Measurements from ENCODE around the gene DHX35.

DHX35 gene

DNA sequence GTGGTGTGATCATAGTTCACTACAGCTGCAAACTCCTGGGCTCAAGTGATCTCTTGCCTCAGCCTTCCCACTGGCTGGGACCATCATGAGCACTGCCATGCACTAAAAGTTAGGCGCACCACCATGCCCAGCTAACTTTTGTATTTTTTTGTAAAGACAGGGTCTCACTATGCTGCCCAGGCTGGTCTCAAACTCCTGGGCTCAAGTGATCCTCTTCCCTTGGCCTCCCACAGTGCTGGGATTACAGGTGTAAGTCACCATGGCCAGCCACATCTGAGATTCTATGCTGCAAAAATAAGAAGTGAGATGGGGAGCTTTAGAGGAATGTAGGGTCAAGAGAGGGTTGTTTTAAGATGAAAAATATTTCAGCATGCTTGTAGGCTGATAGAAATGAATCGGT is 37.4 kb upstream of the DHX35 start:
- DNase-seq (ENCODE audit: low read depth), result no peak
- TF ChIP-seq, protein P1, sequence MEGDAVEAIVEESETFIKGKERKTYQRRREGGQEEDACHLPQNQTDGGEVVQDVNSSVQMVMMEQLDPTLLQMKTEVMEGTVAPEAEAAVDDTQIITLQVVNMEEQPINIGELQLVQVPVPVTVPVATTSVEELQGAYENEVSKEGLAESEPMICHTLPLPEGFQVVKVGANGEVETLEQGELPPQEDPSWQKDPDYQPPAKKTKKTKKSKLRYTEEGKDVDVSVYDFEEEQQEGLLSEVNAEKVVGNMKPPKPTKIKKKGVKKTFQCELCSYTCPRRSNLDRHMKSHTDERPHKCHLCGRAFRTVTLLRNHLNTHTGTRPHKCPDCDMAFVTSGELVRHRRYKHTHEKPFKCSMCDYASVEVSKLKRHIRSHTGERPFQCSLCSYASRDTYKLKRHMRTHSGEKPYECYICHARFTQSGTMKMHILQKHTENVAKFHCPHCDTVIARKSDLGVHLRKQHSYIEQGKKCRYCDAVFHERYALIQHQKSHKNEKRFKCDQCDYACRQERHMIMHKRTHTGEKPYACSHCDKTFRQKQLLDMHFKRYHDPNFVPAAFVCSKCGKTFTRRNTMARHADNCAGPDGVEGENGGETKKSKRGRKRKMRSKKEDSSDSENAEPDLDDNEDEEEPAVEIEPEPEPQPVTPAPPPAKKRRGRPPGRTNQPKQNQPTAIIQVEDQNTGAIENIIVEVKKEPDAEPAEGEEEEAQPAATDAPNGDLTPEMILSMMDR (conservative IDR thresholded peaks at IDR 0.05; ENCODE audit: low read depth, low read length), result no peak
- no peak overlapping the region for H3K4me3 ChIP-seq (ENCODE audit: low read length)

DNA sequence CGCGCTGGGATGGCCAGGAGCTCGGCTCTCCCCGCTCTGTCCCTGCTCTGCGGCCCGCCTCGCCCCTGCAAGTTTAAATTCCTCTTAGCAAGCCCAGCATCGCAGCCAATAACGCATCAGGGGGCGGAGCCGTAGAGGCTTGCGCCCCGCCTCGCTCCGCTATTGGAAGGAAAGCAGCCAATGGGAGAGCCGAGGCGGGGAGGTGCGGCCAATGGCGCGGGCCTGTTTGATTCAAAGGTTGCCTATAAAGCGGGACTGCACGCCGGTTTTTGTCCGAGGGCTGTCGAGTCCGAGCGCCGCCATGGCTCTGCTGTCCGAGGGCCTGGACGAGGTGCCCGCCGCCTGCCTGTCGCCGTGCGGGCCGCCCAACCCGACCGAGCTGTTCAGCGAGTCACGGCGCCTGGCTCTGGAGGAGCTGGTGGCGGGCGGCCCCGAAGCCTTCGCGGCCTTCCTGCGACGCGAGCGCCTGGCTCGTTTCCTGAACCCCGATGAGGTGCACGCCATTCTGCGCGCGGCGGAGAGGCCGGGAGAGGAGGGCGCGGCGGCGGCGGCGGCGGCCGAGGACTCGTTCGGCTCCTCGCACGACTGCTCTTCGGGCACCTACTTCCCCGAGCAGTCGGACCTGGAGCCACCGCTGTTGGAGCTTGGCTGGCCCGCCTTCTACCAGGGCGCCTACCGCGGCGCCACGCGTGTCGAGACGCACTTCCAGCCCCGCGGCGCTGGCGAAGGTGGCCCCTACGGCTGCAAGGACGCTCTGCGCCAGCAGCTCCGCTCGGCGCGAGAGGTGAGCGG is 35.8 kb upstream of the DHX35 start, which contains the start of gene FAM83D:
TSS of gene FAM83D (plus strand) at position 276 of the 792 bp plus-strand sequence. CDS start at position 302, 26 bp downstream.
- peak; percentile 92 for DNase-seq (ENCODE audit: low read depth)
- TF ChIP-seq, protein P1 (conservative IDR thresholded peaks at IDR 0.05; ENCODE audit: low read depth, low read length), result no peak
- peak within 1 kb of the TSS; percentile 77 for H3K4me3 ChIP-seq (ENCODE audit: low read length)

DNA sequence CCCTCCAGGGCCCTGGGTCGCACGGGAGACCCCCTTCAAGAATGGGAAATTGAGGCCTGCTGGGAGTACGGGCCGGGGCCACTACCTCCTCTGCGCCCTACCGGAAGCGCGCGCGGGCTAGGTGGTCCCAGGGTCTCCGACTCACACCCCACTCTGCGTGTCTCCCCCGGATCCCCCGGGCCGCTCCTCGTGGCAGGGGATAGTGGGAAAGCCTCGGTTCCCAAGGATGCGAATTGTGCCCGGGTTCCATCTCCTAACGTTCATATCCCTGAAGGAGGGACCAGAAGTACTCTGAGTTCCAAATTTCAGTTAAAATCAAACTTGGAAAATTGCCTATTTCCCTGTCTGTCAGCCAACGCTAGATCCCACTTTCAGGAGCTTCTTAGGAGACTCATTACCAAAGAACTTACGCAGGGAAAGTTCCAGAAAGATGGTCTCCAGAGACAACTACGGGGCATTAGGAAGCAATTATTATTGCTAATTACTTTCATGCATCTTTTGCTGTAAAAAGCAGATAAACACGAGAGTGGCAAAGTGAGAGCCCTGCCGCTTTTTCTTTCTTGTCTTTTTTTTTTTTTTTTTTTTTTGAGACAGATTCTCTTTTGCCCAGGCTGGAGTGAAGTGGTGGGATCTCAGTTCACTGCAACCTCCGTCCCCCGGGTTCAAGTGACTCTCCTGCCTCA is 35.1 kb upstream of the DHX35 start:
- peak overlapping the region; percentile 77 for H3K4me3 ChIP-seq (ENCODE audit: low read length)
- TF ChIP-seq, protein P1 (conservative IDR thresholded peaks at IDR 0.05; ENCODE audit: low read depth, low read length), result no peak
- DNase-seq (ENCODE audit: low read depth), result no peak

DNA sequence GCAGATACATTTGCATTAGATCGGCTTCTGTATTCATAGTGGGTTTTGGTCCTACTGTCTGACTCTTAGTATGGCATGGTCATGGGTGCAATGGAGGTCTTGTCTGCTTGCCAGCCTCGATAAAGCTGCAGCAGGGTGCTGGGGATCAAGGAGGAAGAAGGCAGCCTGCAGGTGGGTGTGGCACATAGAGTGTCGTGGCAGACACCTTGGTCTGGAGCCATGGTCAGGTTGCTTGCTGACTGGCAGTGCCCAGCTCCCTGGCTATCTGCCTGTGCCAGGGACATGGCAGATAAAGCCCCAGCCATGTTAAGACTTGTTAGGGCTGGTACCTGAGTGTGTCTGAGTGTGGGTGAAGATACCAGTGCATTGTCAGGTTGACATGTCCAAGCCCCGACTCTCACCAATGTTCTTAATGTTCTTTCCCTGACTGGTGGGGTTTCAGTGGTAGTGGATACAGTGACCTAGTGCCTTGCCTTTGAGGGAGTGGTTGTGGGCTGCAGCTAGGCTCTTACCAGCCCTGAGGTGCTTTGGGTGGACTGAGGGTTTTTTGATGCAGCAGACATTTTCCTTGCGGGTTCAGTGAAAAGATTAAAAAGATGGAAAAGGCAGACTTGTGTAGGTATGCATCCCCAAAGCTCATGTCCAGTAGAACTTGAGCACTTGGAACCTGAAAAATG is 34.1 kb upstream of the DHX35 start:
- TF ChIP-seq, protein P1 (conservative IDR thresholded peaks at IDR 0.05; ENCODE audit: low read depth, low read length), result no peak
- H3K4me3 ChIP-seq (ENCODE audit: low read length), result peak overlapping the region; percentile 77
- no peak for DNase-seq (ENCODE audit: low read depth)

DNA sequence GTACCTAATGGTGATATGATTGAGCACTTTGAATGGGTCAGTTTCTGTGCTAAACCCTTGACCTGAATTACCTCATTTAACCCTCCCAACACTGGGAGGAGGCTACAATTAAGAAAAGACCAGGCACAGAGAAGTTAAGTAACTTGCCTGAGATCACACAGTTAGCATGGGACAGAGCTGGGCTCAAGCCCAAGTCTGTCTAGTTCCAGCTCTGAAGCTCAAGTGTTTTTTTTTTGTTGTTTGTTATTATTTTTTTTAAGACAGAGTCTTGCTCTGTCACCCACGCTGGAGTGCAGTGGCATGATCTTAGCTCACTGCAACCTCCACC is 31.9 kb upstream of the DHX35 start:
- TF ChIP-seq, protein P1 (conservative IDR thresholded peaks at IDR 0.05; ENCODE audit: low read depth, low read length), result no peak
- H3K4me3 ChIP-seq (ENCODE audit: low read length), result no peak overlapping the region
- no peak for DNase-seq (ENCODE audit: low read depth)

DNA sequence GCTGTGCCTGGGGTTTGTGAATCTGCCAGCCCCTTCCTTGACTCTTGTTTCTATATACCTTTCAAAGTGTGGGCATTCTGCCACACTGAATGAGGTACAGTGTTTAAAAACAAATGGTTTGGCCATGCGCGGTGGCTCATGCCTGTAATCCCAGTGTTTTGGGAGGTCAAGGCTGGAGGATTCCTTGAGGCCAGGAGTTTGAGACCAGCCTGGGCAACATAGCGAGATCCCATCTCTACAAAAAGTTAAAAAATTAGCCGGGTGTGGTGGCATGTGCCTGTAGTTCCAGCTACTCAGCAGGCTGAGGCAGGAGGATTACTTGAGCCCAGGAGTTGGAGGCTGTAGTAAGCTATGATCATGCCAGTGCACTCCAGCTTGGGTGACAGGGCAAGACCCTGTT is 30.2 kb upstream of the DHX35 start:
- H3K4me3 ChIP-seq (ENCODE audit: low read length), result no peak overlapping the region
- TF ChIP-seq, protein P1 (conservative IDR thresholded peaks at IDR 0.05; ENCODE audit: low read depth, low read length), result no peak
- DNase-seq (ENCODE audit: low read depth), result no peak
